Stimulated activated naive CD8-positive, alpha-beta T cell treated with anti-CD3 and anti-CD28 coated beads, Interleukin-15, amount 100 ng/mL, for 72 hours (primary cell): Measurements from ENCODE around the gene TBL1X.
A peak's percentile ranks its signal among the peaks of the same experiment; 100 is the strongest.
"Not testable (repeated sequence)": the region's sequence is repeated elsewhere in the genome, so short reads cannot be mapped to it uniquely, and the experiment has no call there.

Experiments
- ATAC-seq: fragments of 150-1000 bp; cut with Tn5 transposase; 2 replicates; pipeline ENCODE4 v1.10.0; 2021; ENCODE audit warnings: mild to moderate bottlenecking, moderate library complexity
- DNase-seq, 2 donors: peaks; one replicate each; pipeline ENCODE4 v3.0.0; 2021 to 2022
- H3K27ac Mint-ChIP-seq, 2 donors: one replicate each; pipeline ENCODE4 v1.8.0; 2022; ENCODE audit warnings: mild to moderate bottlenecking in 2 of 2, mixed read lengths in 2 of 2, moderate library complexity in 2 of 2
- H3K27me3 Mint-ChIP-seq: one replicate; pipeline ENCODE4 v1.8.0; 2022; ENCODE audit warnings: mixed read lengths
- H3K4me1 Mint-ChIP-seq: one replicate; pipeline ENCODE4 v1.8.0; 2022; ENCODE audit warnings: mild to moderate bottlenecking, mixed read lengths
- H3K4me3 Mint-ChIP-seq, 2 donors: one replicate each; pipeline ENCODE4 v1.8.0; 2022; ENCODE audit warnings: mild to moderate bottlenecking in 2 of 2, mixed read lengths in 2 of 2, moderate library complexity in 1 of 2
- H3K9me3 Mint-ChIP-seq, 2 donors: one replicate each; pipeline ENCODE4 v1.8.0; 2022; ENCODE audit warnings: mixed read lengths in 2 of 2

TBL1X gene

GRCh38 chrX:9765072-9765736, 300.3 kb downstream of the TBL1X start:
- DNase-seq (no peak), ATAC-seq (no peak)
- Mint-ChIP-seq H3K4me1 (no peaks in the 10 kb centered on the region), H3K9me3 (no peaks in the 10 kb centered on the region), H3K27me3 (peaks cover 53% of the 10 kb centered on the region), H3K27ac (no peak overlapping the region), H3K4me3 (no peak overlapping the region)

DNA sequence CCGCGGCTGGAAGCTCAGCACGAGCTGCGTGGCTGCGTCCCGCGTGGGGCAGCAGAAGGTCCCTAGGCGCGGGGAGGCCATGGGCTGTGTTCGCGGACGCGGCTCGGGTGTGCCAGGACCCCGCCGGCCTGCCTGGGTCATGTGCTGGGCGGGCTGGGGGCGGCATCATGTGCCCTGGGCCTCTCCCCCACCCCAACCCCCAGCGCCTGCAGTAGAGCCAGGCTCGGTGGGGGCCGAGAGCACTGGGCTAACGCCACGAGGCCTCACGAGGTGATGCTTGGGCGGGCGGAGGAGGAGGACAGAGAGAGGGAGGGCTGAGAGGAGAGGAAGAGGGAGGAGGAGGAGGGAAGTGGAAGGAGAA, 300.9 kb downstream of the TBL1X start, which contains the start of gene GPR143:
Gene GPR143 (minus strand): TSS at position 111 of the 361 bp plus-strand sequence. CDS start 30 bp downstream, at position 81.
- no peaks in the 10 kb centered on the region for H3K4me1 Mint-ChIP-seq
- DNase-seq (no peak), ATAC-seq (no peak)
- peaks cover 48% of the 10 kb centered on the region for H3K27me3 Mint-ChIP-seq
- H3K4me3 Mint-ChIP-seq: no peak within 1 kb of the TSS
- H3K27ac Mint-ChIP-seq: no peak within 1 kb of the TSS
- no peaks in the 10 kb centered on the region for H3K9me3 Mint-ChIP-seq

- H3K27me3 Mint-ChIP-seq: peaks cover 51% of the 10 kb centered on the region
- H3K9me3 Mint-ChIP-seq: no peaks in the 10 kb centered on the region
- DNase-seq (no peak), ATAC-seq (no peak)
- no peak overlapping the region for H3K4me3 Mint-ChIP-seq
- H3K4me1 Mint-ChIP-seq: no peaks in the 10 kb centered on the region
- H3K27ac Mint-ChIP-seq: no peak overlapping the region
These were observed 302.5 kb downstream of the TBL1X start for GRCh38 chrX:9767375-9767774.

DNA sequence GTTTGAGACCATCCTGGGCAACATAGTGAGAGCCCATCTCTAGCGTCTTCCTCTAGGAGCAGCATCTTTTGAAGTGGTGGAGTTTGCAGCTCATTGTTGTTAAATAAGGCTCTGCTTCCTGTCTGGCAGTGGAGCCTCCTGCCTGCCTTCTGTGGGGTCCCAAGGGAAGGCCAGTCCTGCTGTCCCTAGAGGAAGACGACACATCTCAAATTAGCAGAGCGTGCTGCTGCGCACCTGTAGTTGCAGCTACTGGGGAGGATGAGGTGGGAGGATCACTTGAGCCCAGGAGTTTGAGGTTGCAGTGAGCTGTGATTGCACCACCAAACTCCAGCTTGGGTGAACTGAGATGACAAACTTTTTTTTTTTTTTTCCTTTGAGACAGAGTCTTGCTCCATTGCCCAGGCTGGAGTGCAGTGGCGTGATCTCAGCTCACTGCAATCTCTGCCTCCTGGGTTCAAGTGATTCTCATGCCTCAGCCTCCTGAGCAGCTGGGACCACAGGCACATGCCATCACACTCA, 303.5 kb downstream of the TBL1X start:
- not testable (repeated sequence) for ATAC-seq, DNase-seq, H3K4me1 Mint-ChIP-seq, H3K27ac Mint-ChIP-seq, H3K4me3 Mint-ChIP-seq, H3K9me3 Mint-ChIP-seq
- peaks cover 43% of the 10 kb centered on the region for H3K27me3 Mint-ChIP-seq

DNA sequence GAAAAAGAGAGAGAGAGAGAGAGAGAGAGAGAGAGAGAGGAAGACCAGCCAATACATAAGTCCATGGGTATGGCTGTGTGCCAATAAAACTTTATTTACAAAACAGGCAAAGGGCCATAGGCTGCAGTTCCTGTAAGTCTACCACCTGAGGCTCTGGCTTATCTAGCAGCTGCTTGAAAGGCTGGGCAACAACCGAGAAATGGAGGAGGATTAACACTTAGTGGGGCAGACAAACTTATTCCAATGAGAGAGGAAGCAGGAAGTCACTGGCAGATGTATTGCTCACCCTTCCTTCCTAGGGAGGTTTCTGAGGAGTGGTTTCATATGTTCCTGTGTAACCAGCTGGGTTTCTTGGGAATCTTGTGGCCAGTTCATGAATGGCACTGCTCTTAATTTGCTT, 305.5 kb downstream of the TBL1X start:
- Mint-ChIP-seq H3K27ac (no peak overlapping the region), H3K9me3 (no peaks in the 10 kb centered on the region), H3K4me1 (no peaks in the 10 kb centered on the region), H3K4me3 (no peak overlapping the region), H3K27me3 (peaks cover 51% of the 10 kb centered on the region)
- no peak for ATAC-seq
- no peak for DNase-seq

- DNase-seq: no peak
- Mint-ChIP-seq H3K4me1 (no peaks in the 10 kb centered on the region), H3K4me3 (no peak overlapping the region), H3K27me3 (peaks cover 38% of the 10 kb centered on the region), H3K27ac (no peak overlapping the region), H3K9me3 (no peaks in the 10 kb centered on the region)
- no peak for ATAC-seq
These were observed 308.1 kb downstream of the TBL1X start for GRCh38 chrX:9772943-9773342.

- Mint-ChIP-seq H3K4me3 (no peak overlapping the region), H3K4me1 (no peaks in the 10 kb centered on the region), H3K9me3 (no peaks in the 10 kb centered on the region), H3K27ac (no peak overlapping the region), H3K27me3 (peaks cover 38% of the 10 kb centered on the region)
- ATAC-seq: no peak
- no peak for DNase-seq
These were observed 311.1 kb downstream of the TBL1X start for GRCh38 chrX:9775930-9776329.

GRCh38 chrX:9781941-9782340, 317.1 kb downstream of the TBL1X start:
- H3K27ac Mint-ChIP-seq: no peak overlapping the region
- ATAC-seq: no peak
- no peaks in the 10 kb centered on the region for H3K4me1 Mint-ChIP-seq
- no peaks in the 10 kb centered on the region for H3K9me3 Mint-ChIP-seq
- peaks cover 12% of the 10 kb centered on the region for H3K27me3 Mint-ChIP-seq
- no peak for DNase-seq
- no peak overlapping the region for H3K4me3 Mint-ChIP-seq

DNA sequence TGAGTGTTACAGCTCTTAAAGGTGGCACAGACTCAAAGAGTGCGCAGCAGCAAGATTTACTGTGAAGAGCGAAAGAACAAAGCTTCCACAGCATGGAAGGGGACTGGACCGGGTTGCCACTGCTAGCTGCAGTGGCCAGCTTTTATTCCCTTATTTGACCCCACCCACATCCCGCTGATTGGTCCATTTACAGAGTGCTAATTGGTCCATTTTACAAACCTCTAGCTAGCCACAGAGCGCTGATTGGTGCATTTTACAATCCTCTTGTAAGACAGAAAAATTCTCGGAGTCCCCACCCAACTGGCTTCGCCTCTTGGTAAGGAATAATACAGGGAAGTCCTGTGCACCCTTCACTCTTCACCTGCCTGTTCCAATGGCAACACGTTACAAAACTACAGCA, 319.5 kb downstream of the TBL1X start:
- no peak for ATAC-seq
- peaks cover 23% of the 10 kb centered on the region for H3K27me3 Mint-ChIP-seq
- no peaks in the 10 kb centered on the region for H3K4me1 Mint-ChIP-seq
- no peak overlapping the region for H3K27ac Mint-ChIP-seq
- no peaks in the 10 kb centered on the region for H3K9me3 Mint-ChIP-seq
- no peak overlapping the region for H3K4me3 Mint-ChIP-seq
- no peak for DNase-seq

GRCh38 chrX:9785254-9785943, 320.5 kb downstream of the TBL1X start:
- DNase-seq: no peak
- H3K4me3 Mint-ChIP-seq: no peak overlapping the region
- peak; percentile 23 for ATAC-seq
- no peak overlapping the region for H3K27ac Mint-ChIP-seq
- H3K4me1 Mint-ChIP-seq: no peaks in the 10 kb centered on the region
- H3K27me3 Mint-ChIP-seq: peaks cover 29% of the 10 kb centered on the region
- H3K9me3 Mint-ChIP-seq: no peaks in the 10 kb centered on the region

DNA sequence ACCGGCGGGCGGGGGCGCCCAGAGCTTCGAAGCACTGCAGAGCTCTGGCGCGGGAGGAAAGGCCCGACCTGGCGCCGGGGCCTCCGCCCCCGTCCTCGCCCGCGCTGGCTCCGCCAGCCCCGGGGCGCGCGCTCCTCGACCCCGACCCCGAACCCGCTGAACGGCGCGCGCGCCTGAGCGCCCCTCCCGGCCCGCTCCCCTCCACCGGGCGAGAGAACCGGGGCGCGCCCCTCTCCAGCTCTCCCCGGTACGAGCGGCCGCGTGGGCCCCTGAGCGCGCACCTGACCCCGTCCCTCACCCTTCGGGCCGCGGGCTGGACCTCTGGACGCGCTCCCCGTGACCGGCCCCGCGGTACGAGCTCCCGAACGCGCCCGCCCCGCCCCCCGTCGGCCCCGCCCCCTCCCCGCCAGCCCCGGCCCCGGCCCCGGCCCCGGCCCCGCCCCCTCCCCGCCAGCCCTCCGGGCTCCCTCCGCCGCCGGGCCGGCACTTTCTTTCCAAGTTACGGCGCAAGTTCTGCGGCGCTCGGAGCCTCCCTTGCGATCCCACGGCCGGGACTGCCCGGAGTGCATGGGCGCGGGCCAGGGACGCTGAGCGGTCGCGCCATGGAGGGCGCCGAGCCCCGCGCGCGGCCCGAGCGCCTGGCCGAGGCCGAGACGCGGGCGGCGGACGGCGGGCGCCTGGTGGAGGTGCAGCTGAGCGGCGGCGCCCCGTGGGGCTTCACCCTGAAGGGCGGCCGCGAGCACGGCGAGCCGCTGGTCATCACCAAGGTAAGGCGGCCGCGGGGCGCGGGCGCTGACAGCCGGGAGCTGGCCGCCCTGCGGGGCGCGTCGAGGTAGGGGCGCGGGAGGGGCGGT, 321.3 kb downstream of the TBL1X start, which contains the start of gene SHROOM2:
Gene SHROOM2 (plus strand): TSS at position 486 of the 854 bp plus-strand sequence. CDS start 117 bp downstream, at position 603.
- H3K27ac Mint-ChIP-seq: no peak within 1 kb of the TSS
- no peak for DNase-seq
- ATAC-seq: peak; percentile 31
- peaks cover 33% of the 10 kb centered on the region for H3K27me3 Mint-ChIP-seq
- no peaks in the 10 kb centered on the region for H3K4me1 Mint-ChIP-seq
- H3K9me3 Mint-ChIP-seq: no peaks in the 10 kb centered on the region
- peak within 1 kb of the TSS; percentile 54 to 62 for H3K4me3 Mint-ChIP-seq

DNA sequence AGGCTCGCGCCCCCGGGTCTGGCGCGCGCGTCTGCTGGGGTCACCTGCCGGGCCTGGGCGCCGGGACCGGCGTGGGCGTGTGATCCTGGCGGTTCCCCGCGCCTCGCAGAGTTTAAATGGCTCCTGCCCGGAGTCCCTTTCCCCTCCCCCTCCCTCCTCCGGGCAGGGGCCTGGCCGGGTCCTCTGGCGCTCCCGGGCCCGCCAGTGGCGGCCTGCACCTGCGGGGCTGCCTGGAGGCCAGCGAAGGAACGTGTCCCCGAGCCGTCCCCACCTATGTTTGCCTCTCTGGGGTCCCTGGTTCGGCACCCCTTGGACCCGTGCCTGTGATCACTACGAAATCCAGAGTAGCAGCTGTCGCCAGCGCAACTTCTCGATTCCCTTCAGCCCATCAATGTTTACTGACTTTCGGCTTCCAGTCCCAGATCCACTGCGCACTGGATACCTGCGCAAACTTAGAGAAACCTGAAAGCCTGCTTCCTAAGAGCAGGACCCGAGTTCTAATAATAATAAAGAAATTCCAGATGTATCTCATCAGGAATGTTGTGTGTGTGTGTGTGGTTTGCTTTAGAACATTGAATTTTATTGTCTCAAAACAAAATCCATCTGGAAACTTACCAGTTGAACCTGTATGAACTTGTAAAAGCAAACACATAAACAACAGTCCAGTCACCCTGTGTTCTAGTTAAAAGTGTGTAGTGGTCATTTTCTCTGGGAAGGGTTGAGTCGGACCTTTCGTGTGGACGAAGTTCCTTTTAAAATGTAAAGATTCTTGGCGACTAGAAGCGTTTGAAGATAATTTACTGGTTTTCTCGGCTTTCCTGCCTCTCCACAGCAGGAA, 322.2 kb downstream of the TBL1X start:
- Mint-ChIP-seq H3K27me3 (peaks cover 33% of the 10 kb centered on the region), H3K4me3 (peak overlapping the region; percentile 54 to 62), H3K9me3 (no peaks in the 10 kb centered on the region), H3K4me1 (no peaks in the 10 kb centered on the region), H3K27ac (no peak overlapping the region)
- DNase-seq (no peak), ATAC-seq (no peak)

DNA sequence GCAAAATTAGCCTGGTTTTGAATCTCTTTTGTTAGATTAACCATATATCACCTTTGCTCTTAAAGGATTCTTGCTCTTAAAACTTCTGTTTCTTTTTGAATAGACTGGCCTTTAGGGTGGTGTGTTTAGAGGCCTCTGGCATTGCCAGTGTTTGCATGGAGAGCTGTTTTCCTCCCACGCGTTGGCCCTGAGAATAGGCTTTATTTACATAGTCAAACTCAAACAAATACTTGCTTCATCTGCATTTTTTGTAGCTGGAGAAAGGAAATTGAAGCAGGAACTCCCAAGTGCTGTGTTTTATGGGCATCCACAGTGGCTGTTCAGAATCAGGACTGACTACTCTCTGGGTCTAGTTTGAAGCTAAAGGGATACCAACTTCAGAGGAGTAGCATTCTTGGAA, 324.1 kb downstream of the TBL1X start:
- Mint-ChIP-seq H3K9me3 (no peaks in the 10 kb centered on the region), H3K4me3 (no peak overlapping the region), H3K4me1 (no peaks in the 10 kb centered on the region), H3K27me3 (peaks cover 33% of the 10 kb centered on the region), H3K27ac (no peak overlapping the region)
- ATAC-seq: no peak
- no peak for DNase-seq

DNA sequence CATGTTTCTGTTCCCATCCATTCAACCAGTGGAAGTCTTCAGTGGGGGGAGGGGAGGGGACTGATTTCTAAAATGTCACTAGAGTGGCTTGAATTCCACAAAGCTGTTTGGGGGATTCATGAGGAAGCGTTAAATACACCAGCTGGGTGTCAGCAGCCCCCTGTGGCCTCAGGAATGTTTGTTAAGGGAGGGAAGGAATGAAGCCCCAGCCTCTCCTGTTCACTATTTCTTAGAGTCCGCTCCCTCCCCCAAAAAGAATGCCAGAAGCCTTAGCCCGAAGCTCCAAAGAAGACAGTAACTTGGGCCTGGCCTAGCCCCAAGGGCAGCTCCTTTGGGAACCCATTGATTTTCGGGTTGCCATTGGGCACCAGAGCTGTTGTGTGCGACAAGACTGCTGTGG, 324.7 kb downstream of the TBL1X start:
- H3K9me3 Mint-ChIP-seq: no peaks in the 10 kb centered on the region
- no peaks in the 10 kb centered on the region for H3K4me1 Mint-ChIP-seq
- no peak for DNase-seq
- no peak for ATAC-seq
- H3K27ac Mint-ChIP-seq: no peak overlapping the region
- peaks cover 33% of the 10 kb centered on the region for H3K27me3 Mint-ChIP-seq
- H3K4me3 Mint-ChIP-seq: no peak overlapping the region
